ENCODE measurements around the gene DNAH8. TPM values are rescaled to one million over a fixed set of nuclear protein-coding genes. Genes with fewer than 3 reads are reported as not detected.

The DNAH8 gene
- total RNA-seq, 1 donor from 2014 or later = 0.24 TPM

- peaks cover 25% of the 10 kb centered on the region for H3K4me1 Mint-ChIP-seq (ENCODE audit: unreplicated experiment)
- peaks cover 34% of the 10 kb centered on the region for H3K36me3 Mint-ChIP-seq (ENCODE audit: unreplicated experiment)
- TF ChIP-seq, protein P1, sequence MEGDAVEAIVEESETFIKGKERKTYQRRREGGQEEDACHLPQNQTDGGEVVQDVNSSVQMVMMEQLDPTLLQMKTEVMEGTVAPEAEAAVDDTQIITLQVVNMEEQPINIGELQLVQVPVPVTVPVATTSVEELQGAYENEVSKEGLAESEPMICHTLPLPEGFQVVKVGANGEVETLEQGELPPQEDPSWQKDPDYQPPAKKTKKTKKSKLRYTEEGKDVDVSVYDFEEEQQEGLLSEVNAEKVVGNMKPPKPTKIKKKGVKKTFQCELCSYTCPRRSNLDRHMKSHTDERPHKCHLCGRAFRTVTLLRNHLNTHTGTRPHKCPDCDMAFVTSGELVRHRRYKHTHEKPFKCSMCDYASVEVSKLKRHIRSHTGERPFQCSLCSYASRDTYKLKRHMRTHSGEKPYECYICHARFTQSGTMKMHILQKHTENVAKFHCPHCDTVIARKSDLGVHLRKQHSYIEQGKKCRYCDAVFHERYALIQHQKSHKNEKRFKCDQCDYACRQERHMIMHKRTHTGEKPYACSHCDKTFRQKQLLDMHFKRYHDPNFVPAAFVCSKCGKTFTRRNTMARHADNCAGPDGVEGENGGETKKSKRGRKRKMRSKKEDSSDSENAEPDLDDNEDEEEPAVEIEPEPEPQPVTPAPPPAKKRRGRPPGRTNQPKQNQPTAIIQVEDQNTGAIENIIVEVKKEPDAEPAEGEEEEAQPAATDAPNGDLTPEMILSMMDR (IDR thresholded peaks at IDR 0.05) = no peak
- DNase-seq (ENCODE audit: extremely low spot score, unreplicated experiment) = no peak
- no peaks in the 10 kb centered on the region for H3K27me3 Mint-ChIP-seq (ENCODE audit: unreplicated experiment)
- no peak overlapping the region for H3K27ac Mint-ChIP-seq (ENCODE audit: unreplicated experiment)
- H3K9me3 Mint-ChIP-seq (ENCODE audit: unreplicated experiment) = no peaks in the 10 kb centered on the region
- no peak overlapping the region for H3K4me3 Mint-ChIP-seq (ENCODE audit: unreplicated experiment)
These were observed 30.9 kb upstream of the DNAH8 start for GRCh38 chr6:38684237-38684636.

DNA sequence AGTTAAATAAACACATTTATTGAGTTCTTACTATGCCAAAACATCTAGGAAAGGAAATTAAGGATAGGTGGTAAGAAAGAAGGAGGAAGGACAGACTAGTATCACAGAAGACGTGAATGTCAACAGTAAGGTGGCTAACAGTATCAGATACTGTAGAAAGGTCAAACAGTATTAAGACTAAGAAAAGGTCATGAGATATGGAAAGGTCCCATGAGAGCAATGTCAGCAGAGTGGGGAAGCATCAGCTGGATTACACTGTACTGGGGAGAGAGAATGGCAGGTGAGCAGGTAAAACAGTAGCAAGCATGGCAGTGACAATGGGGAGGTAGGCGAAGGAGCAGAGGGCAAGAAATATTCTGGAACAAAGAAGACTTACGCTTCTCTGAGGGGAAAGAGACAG is 30.2 kb upstream of the DNAH8 start:
- H3K27ac Mint-ChIP-seq (ENCODE audit: unreplicated experiment) = no peak overlapping the region
- H3K27me3 Mint-ChIP-seq (ENCODE audit: unreplicated experiment) = no peaks in the 10 kb centered on the region
- H3K4me3 Mint-ChIP-seq (ENCODE audit: unreplicated experiment) = no peak overlapping the region
- TF ChIP-seq, protein P1 (IDR thresholded peaks at IDR 0.05) = no peak
- DNase-seq (ENCODE audit: extremely low spot score, unreplicated experiment) = no peak
- H3K4me1 Mint-ChIP-seq (ENCODE audit: unreplicated experiment) = peaks cover 28% of the 10 kb centered on the region
- peaks cover 30% of the 10 kb centered on the region for H3K36me3 Mint-ChIP-seq (ENCODE audit: unreplicated experiment)
- H3K9me3 Mint-ChIP-seq (ENCODE audit: unreplicated experiment) = no peaks in the 10 kb centered on the region

- TF ChIP-seq, protein P1 (IDR thresholded peaks at IDR 0.05) = no peak
- no peaks in the 10 kb centered on the region for H3K9me3 Mint-ChIP-seq (ENCODE audit: unreplicated experiment)
- peaks cover 29% of the 10 kb centered on the region for H3K36me3 Mint-ChIP-seq (ENCODE audit: unreplicated experiment)
- peak overlapping the region; percentile 68 for H3K27ac Mint-ChIP-seq (ENCODE audit: unreplicated experiment)
- no peak overlapping the region for H3K4me3 Mint-ChIP-seq (ENCODE audit: unreplicated experiment)
- no peak for DNase-seq (ENCODE audit: extremely low spot score, unreplicated experiment)
- no peaks in the 10 kb centered on the region for H3K27me3 Mint-ChIP-seq (ENCODE audit: unreplicated experiment)
- peaks cover 28% of the 10 kb centered on the region for H3K4me1 Mint-ChIP-seq (ENCODE audit: unreplicated experiment)
These were observed 28.7 kb upstream of the DNAH8 start for GRCh38 chr6:38686270-38687042.

GRCh38 chr6:38687043-38687353 is 28.1 kb upstream of the DNAH8 start:
- no peak overlapping the region for H3K4me3 Mint-ChIP-seq (ENCODE audit: unreplicated experiment)
- H3K27me3 Mint-ChIP-seq (ENCODE audit: unreplicated experiment) = no peaks in the 10 kb centered on the region
- peaks cover 28% of the 10 kb centered on the region for H3K4me1 Mint-ChIP-seq (ENCODE audit: unreplicated experiment)
- no peak for DNase-seq (ENCODE audit: extremely low spot score, unreplicated experiment)
- TF ChIP-seq, protein P1 (IDR thresholded peaks at IDR 0.05) = no peak
- no peaks in the 10 kb centered on the region for H3K9me3 Mint-ChIP-seq (ENCODE audit: unreplicated experiment)
- H3K27ac Mint-ChIP-seq (ENCODE audit: unreplicated experiment) = peak overlapping the region; percentile 21
- peaks cover 24% of the 10 kb centered on the region for H3K36me3 Mint-ChIP-seq (ENCODE audit: unreplicated experiment)

- peaks cover 28% of the 10 kb centered on the region for H3K4me1 Mint-ChIP-seq (ENCODE audit: unreplicated experiment)
- no peak overlapping the region for H3K4me3 Mint-ChIP-seq (ENCODE audit: unreplicated experiment)
- no peak for DNase-seq (ENCODE audit: extremely low spot score, unreplicated experiment)
- TF ChIP-seq, protein P1 (IDR thresholded peaks at IDR 0.05) = no peak
- peak overlapping the region; percentile 21 for H3K27ac Mint-ChIP-seq (ENCODE audit: unreplicated experiment)
- H3K9me3 Mint-ChIP-seq (ENCODE audit: unreplicated experiment) = no peaks in the 10 kb centered on the region
- peaks cover 22% of the 10 kb centered on the region for H3K36me3 Mint-ChIP-seq (ENCODE audit: unreplicated experiment)
- H3K27me3 Mint-ChIP-seq (ENCODE audit: unreplicated experiment) = no peaks in the 10 kb centered on the region
These were observed 27.6 kb upstream of the DNAH8 start for GRCh38 chr6:38687549-38687948.
